PFSK-1 (cell line): ENCODE results near the gene KAT2B.

Experiments
- FOXP2 ChIP-seq: optimal IDR thresholded peaks from 2 replicates; pipeline ENCODE3; 2011; ENCODE audit warnings: borderline replicate concordance, control low read depth, inconsistent platforms; ENCODE audit not compliant: insufficient read depth; ENCODE audit errors: extremely low read length, extremely low read depth
- POLR2AphosphoS5 ChIP-seq: IDR thresholded peaks from 2 replicates; pipeline ENCODE4 v1.6.1; 2012; ENCODE audit warnings: low read depth, mild to moderate bottlenecking, control low read depth, low read length, moderate library complexity
- REST ChIP-seq, 2 experiments: IDR thresholded peaks; 2 replicates each; pipeline versions ENCODE4 v1.6.1 to v1.8.0; 2011 to 2012; ENCODE audit warnings: low read depth in 2 of 2, low read length in 2 of 2, control low read depth in 1 of 2, inconsistent platforms in 1 of 2, mild to moderate bottlenecking in 1 of 2, moderate library complexity in 1 of 2; ENCODE audit not compliant: insufficient read depth in 1 of 2
- SIN3A ChIP-seq: IDR thresholded peaks from 2 replicates; pipeline ENCODE4 v1.6.1; 2012; ENCODE audit warnings: mild to moderate bottlenecking, low read length, moderate library complexity, borderline replicate concordance; ENCODE audit not compliant: insufficient read depth
- TAF1 ChIP-seq: IDR thresholded peaks from 2 replicates; pipeline ENCODE4 v1.6.1; 2012; ENCODE audit warnings: low read length, control low read depth, borderline replicate concordance; ENCODE audit not compliant: insufficient read depth

KAT2B gene

DNA sequence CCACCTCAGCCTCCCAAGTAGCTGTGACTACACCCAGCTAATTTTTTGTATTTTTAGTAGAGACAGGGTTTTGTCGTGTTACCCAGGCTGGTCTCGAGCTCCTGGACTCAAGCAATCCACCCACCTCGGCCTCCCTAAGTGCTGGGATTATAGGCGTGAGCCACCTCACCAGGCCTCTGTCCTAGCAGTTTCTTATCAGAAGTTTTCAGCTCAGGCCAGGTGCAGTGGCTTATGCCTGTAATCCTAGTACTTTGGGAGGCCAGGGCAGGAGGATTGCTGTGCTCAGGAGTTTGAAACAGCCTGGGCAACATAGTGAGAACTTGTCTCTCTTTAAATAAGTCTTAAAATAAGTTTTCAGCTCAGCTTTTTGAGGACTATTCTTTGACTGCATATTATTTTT is 97.4 kb downstream of the KAT2B start:
- no peak for TF ChIP-seq POLR2AphosphoS5
- no peak for TF ChIP-seq REST (IDR thresholded peaks at IDR 0.05; ENCODE audit: insufficient read depth in 1 of 2, low read depth in 2 of 2, low read length in 2 of 2)
- no peak for TF ChIP-seq TAF1
- TF ChIP-seq SIN3A = no peak
- no peak for TF ChIP-seq FOXP2

DNA sequence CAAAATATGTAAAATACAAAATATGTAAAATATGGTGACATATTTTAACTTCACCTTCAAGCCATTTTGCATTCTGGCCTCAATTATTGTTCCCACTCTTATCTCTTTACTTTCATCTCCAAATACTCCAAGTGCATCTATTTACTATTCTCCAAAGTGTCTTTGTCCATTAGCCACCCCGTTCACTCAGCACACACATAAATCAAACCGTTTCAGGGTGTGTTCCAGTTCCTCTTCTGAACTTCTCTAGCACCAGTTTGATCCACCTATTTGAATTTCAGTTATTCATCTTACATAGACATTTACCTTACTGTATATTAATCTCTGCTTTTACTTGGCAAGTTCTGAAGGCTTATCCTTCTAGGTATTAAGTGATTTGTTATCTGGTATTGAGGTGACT is 100.6 kb downstream of the KAT2B start:
- no peak for TF ChIP-seq TAF1
- TF ChIP-seq FOXP2 = no peak
- TF ChIP-seq POLR2AphosphoS5 = no peak
- TF ChIP-seq SIN3A = no peak

GRCh38 chr3:20141316-20141715 is 101.1 kb downstream of the KAT2B start:
- TF ChIP-seq FOXP2 (no peak), TAF1 (no peak), POLR2AphosphoS5 (no peak), REST (IDR thresholded peaks at IDR 0.05; ENCODE audit: insufficient read depth in 1 of 2, low read depth in 2 of 2, low read length in 2 of 2) (no peak), SIN3A (no peak)

DNA sequence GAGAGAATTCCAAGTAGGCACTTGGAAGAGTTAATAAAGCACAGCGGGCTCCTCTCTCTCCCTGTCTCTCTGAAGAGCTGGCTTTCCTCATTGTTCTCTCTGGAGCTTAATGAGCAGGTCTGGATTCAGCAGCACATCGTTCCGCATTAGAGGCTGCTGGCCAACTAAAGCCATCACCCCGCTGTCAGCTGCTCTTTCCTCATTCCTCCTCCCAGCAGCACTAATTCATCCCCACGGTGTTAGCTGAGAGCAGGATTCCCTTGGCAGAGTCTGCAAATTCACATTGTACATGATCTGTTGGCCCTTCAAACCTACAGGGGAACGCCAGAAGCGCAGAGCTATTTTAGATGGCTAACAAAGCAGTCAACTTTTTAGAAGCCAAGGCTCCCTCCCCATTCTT is 101.6 kb downstream of the KAT2B start:
- TF ChIP-seq POLR2AphosphoS5 (no peak), TAF1 (no peak), SIN3A (no peak), FOXP2 (no peak), REST (IDR thresholded peaks at IDR 0.05; ENCODE audit: insufficient read depth in 1 of 2, low read depth in 2 of 2, low read length in 2 of 2) (no peak)

- TF ChIP-seq SIN3A (no peak), TAF1 (no peak)
These were observed 102.3 kb downstream of the KAT2B start for GRCh38 chr3:20142517-20142916.

DNA sequence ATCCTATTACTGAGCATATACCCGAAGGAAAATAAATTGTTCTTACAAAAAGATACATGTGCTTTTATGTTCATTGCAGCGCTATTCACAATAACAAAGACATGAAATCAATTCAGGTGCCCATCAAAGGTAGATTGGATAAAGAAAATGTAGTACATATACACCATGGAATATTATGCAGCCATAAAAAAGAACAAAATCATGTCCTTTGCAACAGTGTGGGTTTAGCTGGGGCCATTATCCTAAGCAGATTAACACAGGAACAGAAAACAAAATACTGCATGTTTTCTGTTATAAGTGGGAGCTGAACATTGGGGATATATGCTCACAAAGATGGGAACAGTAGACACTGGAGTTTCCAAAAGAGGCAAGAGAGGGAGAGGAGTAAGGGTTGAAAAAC is 103.3 kb downstream of the KAT2B start:
- TF ChIP-seq SIN3A (no peak), TAF1 (no peak), POLR2AphosphoS5 (no peak), FOXP2 (no peak)

DNA sequence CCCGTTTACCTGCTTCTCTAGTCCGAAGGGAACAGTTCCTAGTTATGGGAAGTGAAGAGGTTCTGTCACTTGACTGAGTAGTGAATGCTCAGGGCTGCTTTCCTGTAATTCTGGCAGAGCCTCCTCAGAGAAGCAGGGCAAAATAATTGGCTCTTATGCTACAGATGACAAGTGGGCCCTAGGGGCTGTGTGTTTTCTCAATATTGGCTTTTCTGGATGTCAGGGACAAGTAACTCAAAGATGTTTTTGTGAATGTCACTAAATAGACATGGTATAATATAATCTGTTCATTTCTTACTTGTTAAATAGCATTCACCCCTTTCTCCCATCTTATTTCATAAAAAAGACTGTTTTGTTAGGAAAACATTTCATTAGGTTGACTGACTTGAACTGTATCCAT is 105.6 kb downstream of the KAT2B start:
- TF ChIP-seq TAF1 = no peak
- TF ChIP-seq SIN3A = no peak
- TF ChIP-seq REST (IDR thresholded peaks at IDR 0.05; ENCODE audit: insufficient read depth in 1 of 2, low read depth in 2 of 2, low read length in 2 of 2) = no peak
- no peak for TF ChIP-seq POLR2AphosphoS5
- TF ChIP-seq FOXP2 = no peak
